GM21526 (cell line): ENCODE data around the gene IZUMO2.
"Not testable (repeated sequence)": the region's sequence is repeated elsewhere in the genome, so short reads cannot be mapped to it uniquely, and the experiment has no call there.

Experiments used
- ATAC-seq: cut with Tn5 transposase; IDR thresholded peaks from one replicate; pipeline ENCODE4 v1.9.1; 2021; ENCODE audit warnings: moderate library complexity; ENCODE audit not compliant: unreplicated experiment, low FRiP score

Gene IZUMO2

GRCh38 chr19:50140118-50140845 is 22.8 kb downstream of the IZUMO2 start:
- not testable (repeated sequence) for ATAC-seq

GRCh38 chr19:50136603-50137365 is 26.3 kb downstream of the IZUMO2 start:
- ATAC-seq, result not testable (repeated sequence)

DNA sequence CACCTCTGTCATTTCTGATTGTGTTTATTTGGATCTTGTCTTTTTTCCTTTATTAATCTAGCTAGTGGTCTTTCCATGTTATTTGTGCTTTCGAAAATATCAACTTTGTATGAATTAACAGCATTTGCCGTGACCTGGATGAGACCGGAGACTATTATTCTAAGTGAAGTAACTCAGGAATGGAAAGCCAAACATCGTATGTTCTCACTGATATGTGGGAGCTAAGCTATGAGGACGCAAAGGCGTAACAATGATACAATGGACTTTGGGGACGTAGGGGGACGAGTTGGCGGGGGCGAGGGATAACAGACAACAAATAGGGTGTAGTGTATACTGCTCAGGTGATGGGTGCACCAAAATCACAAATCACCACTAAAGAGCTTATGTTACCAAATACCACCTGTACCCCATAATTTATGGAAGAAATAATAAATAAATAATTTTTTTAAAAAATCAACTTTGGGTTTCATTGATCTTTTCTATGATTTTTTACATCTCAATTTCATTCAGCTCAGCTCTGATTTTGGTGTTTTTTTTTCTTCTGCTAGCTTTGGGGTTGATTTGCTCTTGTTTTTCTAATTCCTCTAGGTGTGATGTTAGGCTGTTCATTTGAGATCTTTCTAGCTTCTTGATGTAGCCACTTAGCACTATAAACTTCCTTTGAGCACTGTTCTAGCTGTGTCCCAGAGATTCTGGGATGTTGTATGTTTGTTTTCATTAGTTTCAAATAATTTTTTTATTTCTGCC is 27.1 kb downstream of the IZUMO2 start:
- not testable (repeated sequence) for ATAC-seq

GRCh38 chr19:50134777-50135719 is 28.0 kb downstream of the IZUMO2 start:
- not testable (repeated sequence) for ATAC-seq

- ATAC-seq, result not testable (repeated sequence)
Observed at GRCh38 chr19:50133518-50134492, 29.3 kb downstream of the IZUMO2 start.

DNA sequence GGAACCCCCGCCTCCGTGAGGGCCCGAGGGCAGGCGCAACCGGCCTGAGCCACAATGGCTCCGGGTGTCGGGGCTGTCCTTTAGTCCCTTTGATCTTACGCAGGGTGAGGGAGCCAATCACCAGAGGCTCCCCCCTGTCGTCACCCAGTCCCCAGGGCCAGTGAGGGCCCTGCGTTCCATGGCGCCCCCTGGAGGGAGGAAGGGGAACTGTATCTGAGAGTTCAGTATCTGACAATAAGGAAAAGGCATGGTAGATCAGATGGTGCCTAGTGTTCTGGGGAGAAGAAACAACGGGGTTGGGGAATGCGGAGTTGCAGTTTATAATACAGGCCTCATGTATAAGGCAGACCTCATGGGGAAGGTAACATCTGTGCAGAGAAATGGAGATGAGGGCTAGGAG is 59.1 kb downstream of the IZUMO2 start:
- ATAC-seq, result not testable (repeated sequence)

DNA sequence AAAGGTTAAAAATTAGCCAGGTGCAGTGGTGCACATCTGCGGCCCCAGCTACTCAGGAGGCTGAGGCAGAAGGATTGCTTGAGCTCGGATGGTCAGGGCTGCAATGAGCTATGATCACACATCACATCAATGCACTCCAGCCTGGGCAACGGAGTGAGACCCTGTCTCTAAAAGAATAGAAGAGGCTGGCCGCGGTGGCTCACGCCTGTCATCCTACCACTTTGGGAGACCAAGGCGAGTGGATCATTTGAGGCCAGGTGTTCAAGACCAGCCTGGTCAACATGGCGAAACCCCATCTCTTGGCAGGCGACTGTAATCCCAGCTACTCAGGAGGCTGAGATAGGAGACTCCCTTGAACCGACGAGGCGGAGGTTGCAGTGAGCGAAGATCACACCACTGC is 59.7 kb downstream of the IZUMO2 start:
- ATAC-seq, result not testable (repeated sequence)
